Pancreas (tissue), 10 donors: Measurements from ENCODE around the gene HMCN1. TPM values are rescaled to one million over a fixed set of nuclear protein-coding genes. Genes with fewer than 3 reads are reported as not detected.
A peak's percentile ranks its signal among the peaks of the same experiment; 100 is the strongest.

ENCODE experiments used
- ATAC-seq, 4 donors: fragments of 200-7000 bp; cut with Tn5 transposase; one replicate each; pipeline versions ENCODE4 v1.8.0 to v1.9.1; 2020; ENCODE audit warnings: mild to moderate bottlenecking in 4 of 4, moderate library complexity in 4 of 4
- DNase-seq, 6 donors: peaks; one replicate each; pipeline ENCODE4 v3.0.0-alpha.2; 2020
- FAIRE-seq: peaks from 2 replicates; lab custom pipeline; 2012; peaks lifted over from hg19 to GRCh38; lab: Jason Lieb, UNC
- H3K27ac ChIP-seq, 4 donors: fragments of 200-600 bp; sonication (generic); 1 replicate in 3 of 4; 2 replicates in 1 of 4; pipeline versions ENCODE4 v1.5.0 to v1.8.0; 2020
- H3K27me3 ChIP-seq, 4 donors: fragments of 200-600 bp; one replicate each; pipeline ENCODE4 v1.8.0; 2021
- H3K36me3 ChIP-seq, 3 donors: fragments of 200-600 bp; sonication (generic) in 1 of 3; one replicate each; pipeline versions ENCODE4 v1.5.0 to v1.8.0; 2020 to 2021
- H3K4me1 ChIP-seq, 3 donors: fragments of 200-600 bp; one replicate each; pipeline ENCODE4 v1.8.0; 2021
- H3K4me3 ChIP-seq, 4 donors: fragments of 200-600 bp; sonication (generic) in 2 of 4; one replicate each; pipeline versions ENCODE4 v1.5.0 to v1.8.0; 2020 to 2021
- H3K9me3 ChIP-seq, 4 donors: fragments of 200-600 bp; one replicate each; pipeline ENCODE4 v1.8.0; 2021
- CTCF ChIP-seq, 4 donors: fragments of 200-600 bp; sonication (generic) in 3 of 4; IDR thresholded peaks; one replicate each; pipeline versions ENCODE4 v1.5.0 to v1.8.0; 2021; ENCODE audit warnings: antibody characterized with exemption in 4 of 4
- WGBS, 2 donors: extraction: QIAGEN DNeasy Blood & Tissue Kit; methylation state at CpG; one replicate each; pipeline ENCODE4 v1.1.7; 2013; 5-methylcytosine and 5-hydroxymethylcytosine counted together
- intact Hi-C, 3 donors: fragments of 100-400 bp; cut with DNase I; formaldehyde crosslinking; loops; one replicate each; pipeline versions ENCODE4 v1.11.1 to v1.14.2; 2022
- polyA plus RNA-seq, 2 donors: library from polyadenylated mRNA; stranded (reverse); fragments of 200-250 nt; gene quantifications; one replicate each; pipeline ENCODE4 v1.2.3, GENCODE V29; 2013
- total RNA-seq, 6 donors: library from RNA; stranded (reverse); fragmentation: NEBNext Ultra II Directional in 4 of 6; extraction: Animal tissue kit (Norgen Biotek cat#: 25700) in 4 of 6; gene quantifications; one replicate each; pipeline versions ENCODE4 v1.2.1 to v1.2.4, GENCODE V29; 2021 to 2023
- donor health status: healthy with polysubstance abuse.
- donor health status: DM: no; HTN: no; CAD: no; lungs with moderate emphysema.
- donor health status: DM: no; HTN: no; CAD: no.
- donor health status: control.
- donor health status: control.
- donor health status: Bipolar disorder and iron deficiency.
- donor health status: DM: yes; HTN: yes; CAD: no.
- donor health status: DM: no; HTN: no; CAD: no.
- donor health status: DM: no; HTN: no; CAD: no.
- donor health status: DM: yes; HTN: yes; CAD: no.

Gene HMCN1
- total RNA-seq (1 to 10 TPM in 3 of 6 donors, under 1 TPM in 3; 0.41 to 4.8 (median 0.94) TPM), polyA plus RNA-seq (under 1 TPM; 0.19 to 0.27 TPM)

GRCh38 chr1:185733818-185734735 lies at the start of gene HMCN1:
TSS of gene HMCN1 (plus strand) at chr1:185734391. CDS start at chr1:185734780, 389 bp downstream.
- no peak for TF ChIP-seq CTCF (IDR thresholded peaks at IDR 0.05)
- no peaks in the 10 kb centered on the region for H3K9me3 ChIP-seq
- 0 to 1% methylated on average over 43 to 47 of the region's 47 CpGs for WGBS, 2 donors
- peaks cover 0 to 5% (median 0%) of the 10 kb centered on the region in 3 donors for H3K4me1 ChIP-seq
- ATAC-seq (peak; percentile 81 to 91 (median 90)), DNase-seq (peak; percentile 36 to 82 (median 61)), FAIRE-seq (no peak)
- H3K36me3 ChIP-seq, result no peaks in the 10 kb centered on the region
- H3K27me3 ChIP-seq, result no peaks in the 10 kb centered on the region
- peak within 1 kb of the TSS; percentile 21 to 46 (median 38) for H3K4me3 ChIP-seq
- peak within 1 kb of the TSS in 1 of 4 donors; percentile 30 for H3K27ac ChIP-seq
- intact Hi-C loops, result no loop called here

GRCh38 chr1:185686821-185687778 lies 47.1 kb upstream of the HMCN1 start:
- FAIRE-seq (no peak), DNase-seq (no peak), ATAC-seq (no peak)
- H3K27ac ChIP-seq, result no peak overlapping the region
- H3K27me3 ChIP-seq, result no peaks in the 10 kb centered on the region
- no peaks in the 10 kb centered on the region for H3K9me3 ChIP-seq
- intact Hi-C loops, result no loop called here
- TF ChIP-seq CTCF (IDR thresholded peaks at IDR 0.05), result no peak
- no peak overlapping the region for H3K4me3 ChIP-seq
- no peaks in the 10 kb centered on the region for H3K36me3 ChIP-seq
- H3K4me1 ChIP-seq, result no peaks in the 10 kb centered on the region

GRCh38 chr1:185690527-185690926 lies 43.7 kb upstream of the HMCN1 start:
- no peaks in the 10 kb centered on the region for H3K36me3 ChIP-seq
- ATAC-seq, result no peak
- FAIRE-seq, result no peak
- DNase-seq, result no peak
- no peak overlapping the region for H3K27ac ChIP-seq
- no peak overlapping the region for H3K4me3 ChIP-seq
- TF ChIP-seq CTCF (IDR thresholded peaks at IDR 0.05), result no peak
- intact Hi-C loops, result no loop called here
- H3K4me1 ChIP-seq, result peaks cover 0 to 6% (median 0%) of the 10 kb centered on the region in 3 donors
- H3K9me3 ChIP-seq, result no peaks in the 10 kb centered on the region
- WGBS, 2 donors, result 78 to 92% methylated on average over 2 of the region's 2 CpGs
- H3K27me3 ChIP-seq, result no peaks in the 10 kb centered on the region

GRCh38 chr1:185693654-185694053 lies 40.5 kb upstream of the HMCN1 start:
- H3K4me1 ChIP-seq, result peaks cover 0 to 6% (median 0%) of the 10 kb centered on the region in 3 donors
- H3K27ac ChIP-seq, result peak overlapping the region in 2 of 4 donors; percentile 28 to 42
- H3K27me3 ChIP-seq, result no peaks in the 10 kb centered on the region
- no peaks in the 10 kb centered on the region for H3K9me3 ChIP-seq
- ATAC-seq, result no peak
- TF ChIP-seq CTCF (IDR thresholded peaks at IDR 0.05), result no peak
- no peak for FAIRE-seq
- intact Hi-C loops, result no loop called here
- no peaks in the 10 kb centered on the region for H3K36me3 ChIP-seq
- DNase-seq, result no peak
- H3K4me3 ChIP-seq, result peak overlapping the region in 2 of 4 donors; percentile 11 to 19
- 41 to 45% methylated on average over 6 of the region's 6 CpGs for WGBS, 2 donors
